A549 (cell line): ENCODE data around the gene MAD1L1. TPM values are rescaled to one million over a fixed set of nuclear protein-coding genes. Genes with fewer than 3 reads are reported as not detected.

ENCODE experiments used
- ATAC-seq, 2 experiments: fragments of 200-7000 bp in 1 of 2; fragments of >200 bp in 1 of 2; cut with Nextera tagmentation in 1 of 2; cut with Tn5 transposase in 1 of 2; 3 replicates each; pipeline versions ENCODE4 v1.8.0 to v1.9.1; 2018 to 2020; ENCODE audit warnings: mild to moderate bottlenecking in 1 of 2, moderate library complexity in 1 of 2
- CTCF ChIA-PET: fragments of 300-600 bp; sonication (Branson Sonifier 250); formaldehyde crosslinking; extraction: SDS; loops from one replicate; lab custom pipeline; 2021; ENCODE audit warnings: antibody characterized with exemption, inconsistent platforms; lab: Yijun Ruan, JAX
- POLR2A ChIA-PET: fragments of 350-600 bp; formaldehyde crosslinking; extraction: SDS; loops from one replicate; lab custom pipeline; 2021; ENCODE audit warnings: antibody characterized with exemption, inconsistent platforms; lab: Yijun Ruan, JAX
- DNase-seq, 2 experiments: peaks; one replicate each; pipeline versions ENCODE4 v3.0.0 to v3.0.0-alpha.2; 2011 to 2016; ENCODE audit warnings: low read depth in 1 of 2, low spot score in 1 of 2
- FAIRE-seq: peaks from 2 replicates; lab custom pipeline; 2011; peaks lifted over from hg19 to GRCh38; lab: Jason Lieb, UNC
- H3K27ac ChIP-seq, 2 experiments: fragments of >200 bp; sonication (Bioruptor Twin); formaldehyde crosslinking; 3 replicates each; pipeline ENCODE4 v1.5.1; 2016 to 2017
- H3K4me1 ChIP-seq: fragments of >200 bp; sonication (Bioruptor Twin); formaldehyde crosslinking; 3 replicates; pipeline ENCODE4 v1.6.1; 2016
- H3K4me2 ChIP-seq: fragments of >200 bp; sonication (Bioruptor Twin); formaldehyde crosslinking; 3 replicates; pipeline ENCODE4 v1.6.1; 2016
- H3K4me3 ChIP-seq: fragments of >200 bp; sonication (Bioruptor Twin); formaldehyde crosslinking; 3 replicates; pipeline ENCODE4 v1.5.1; 2016
- H3K9me3 ChIP-seq: fragments of >200 bp; sonication (Bioruptor Twin); formaldehyde crosslinking; 3 replicates; pipeline ENCODE4 v1.6.1; 2016
- BCL3 ChIP-seq: fragments of >200 bp; sonication (Bioruptor Twin); formaldehyde crosslinking; IDR thresholded peaks from 3 replicates; pipeline ENCODE4 v1.6.1; 2016
- BHLHE40 ChIP-seq: IDR thresholded peaks from 2 replicates; pipeline ENCODE4 v1.6.1; 2012; ENCODE audit warnings: low read depth, low read length, inconsistent platforms
- CBX2 ChIP-seq: fragments of 200-600 bp; sonication (generic); IDR thresholded peaks from 2 replicates; pipeline ENCODE4 v1.6.1; 2016; ENCODE audit warnings: low read depth, mild to moderate bottlenecking, borderline replicate concordance
- CHD2 ChIP-seq: fragments of 150-350 bp; IDR thresholded peaks from 2 replicates; pipeline ENCODE4 v1.6.1; 2014; ENCODE audit warnings: low read length; ENCODE audit not compliant: partially characterized antibody
- CHD4 ChIP-seq: fragments of 200-600 bp; sonication (generic); IDR thresholded peaks from 2 replicates; pipeline ENCODE4 v1.6.1; 2016; ENCODE audit warnings: antibody characterized with exemption, mild to moderate bottlenecking, borderline replicate concordance
- EHMT2 ChIP-seq: fragments of 200-600 bp; sonication (generic); IDR thresholded peaks from 2 replicates; pipeline ENCODE4 v1.6.1; 2016; ENCODE audit warnings: antibody characterized with exemption, low read depth, mild to moderate bottlenecking, moderate library complexity
- EP300 ChIP-seq, 2 experiments: fragments of >200 bp; sonication (Bioruptor Twin); formaldehyde crosslinking; IDR thresholded peaks; 2 replicates in 1 of 2; 3 replicates in 1 of 2; pipeline ENCODE4 v1.6.1; 2016 to 2017
- ESRRA ChIP-seq: fragments of 150-350 bp; IDR thresholded peaks from 2 replicates; pipeline ENCODE4 v1.6.1; 2014; ENCODE audit warnings: mild to moderate bottlenecking, low read length, borderline replicate concordance
- HDAC2 ChIP-seq: fragments of 200-600 bp; sonication (generic); IDR thresholded peaks from 2 replicates; pipeline ENCODE4 v1.6.1; 2016
- HEYL ChIP-seq: fragments of 250-450 bp; sonication (Bioruptor Pico); IDR thresholded peaks from 2 replicates; pipeline ENCODE4 v1.8.0; 2021; ENCODE audit warnings: mild to moderate bottlenecking, moderate library complexity
- JUNB ChIP-seq: fragments of >200 bp; sonication (Bioruptor Twin); formaldehyde crosslinking; IDR thresholded peaks from 2 replicates; pipeline ENCODE4 v1.6.1; 2016
- MAX ChIP-seq: IDR thresholded peaks from 2 replicates; pipeline ENCODE4 v1.6.1; 2012
- MYC ChIP-seq: IDR thresholded peaks from 2 replicates; pipeline ENCODE4 v1.6.1; 2012; ENCODE audit warnings: mild to moderate bottlenecking, inconsistent platforms, low read length, improper control_type of control experiment, borderline replicate concordance
- POLR2A ChIP-seq: IDR thresholded peaks from 2 replicates; pipeline ENCODE4 v1.6.1; 2012; ENCODE audit warnings: mild to moderate bottlenecking, low read length
- POLR2AphosphoS2 ChIP-seq: conservative IDR thresholded peaks from 2 replicates; pipeline ENCODE4 v1.6.1; 2012; ENCODE audit warnings: low read length, improper control_type of control experiment, inconsistent platforms
- RAD21 ChIP-seq, 2 experiments: fragments of >200 bp in 1 of 2; sonication (Bioruptor Twin) in 1 of 2; formaldehyde crosslinking in 1 of 2; IDR thresholded peaks in 1 of 2; conservative IDR thresholded peaks in 1 of 2; 2 replicates in 1 of 2; 3 replicates in 1 of 2; pipeline ENCODE4 v1.6.1; 2012 to 2018; ENCODE audit warnings: inconsistent platforms in 1 of 2
- RARB ChIP-seq: fragments of 250-450 bp; sonication (Bioruptor Pico); IDR thresholded peaks from 2 replicates; pipeline ENCODE4 v1.8.0; 2021; ENCODE audit warnings: mild to moderate bottlenecking, moderate library complexity
- RCOR1 ChIP-seq: fragments of 150-350 bp; IDR thresholded peaks from 2 replicates; pipeline ENCODE4 v1.6.1; 2014; ENCODE audit warnings: antibody characterized with exemption, low read length, low read depth
- RNF2 ChIP-seq: fragments of 200-600 bp; sonication (generic); IDR thresholded peaks from 2 replicates; pipeline ENCODE4 v1.6.1; 2016; ENCODE audit warnings: low read depth, mild to moderate bottlenecking, antibody characterized with exemption, moderate library complexity, borderline replicate concordance
- TP53 ChIP-seq: fragments of 250-450 bp; sonication (Bioruptor Pico); IDR thresholded peaks from 2 replicates; pipeline ENCODE4 v1.5.0; 2021; ENCODE audit warnings: mild to moderate bottlenecking, moderate library complexity
- USF2 ChIP-seq: fragments of 450-650 bp; IDR thresholded peaks from 2 replicates; pipeline ENCODE4 v1.6.1; 2014; ENCODE audit warnings: antibody characterized with exemption
- ZNF302 ChIP-seq: fragments of 250-450 bp; sonication (Bioruptor Pico); IDR thresholded peaks from 2 replicates; pipeline ENCODE4 v1.9.0; 2021; ENCODE audit warnings: inconsistent platforms, mild to moderate bottlenecking, moderate library complexity
- ZSCAN20 ChIP-seq: fragments of 250-450 bp; sonication (Bioruptor Pico); IDR thresholded peaks from 2 replicates; pipeline ENCODE4 v1.8.0; 2022; ENCODE audit warnings: mild to moderate bottlenecking, moderate library complexity
- WGBS: methylation state at CpG from one replicate; pipeline ENCODE4 v1.1.6; 2017; ENCODE audit errors: missing lambda C conversion rate; 5-methylcytosine and 5-hydroxymethylcytosine counted together
- polyA plus RNA-seq, 4 experiments: library from polyadenylated mRNA; depleted of rRNA in 3 of 4; stranded (reverse); fragments of >200 nt; fragmentation: RNase III in 1 of 4; extraction: RNeasy Plus Mini Kit Qiagen cat#74134 plus additional on column Dnase treatment in 1 of 4; gene quantifications; 2 replicates in 3 of 4; 3 replicates in 1 of 4; pipeline ENCODE4 v1.2.3, GENCODE V29; 2011 to 2017
- TF ChIP-seq, protein P1 (sequence below): fragments of 150-350 bp; IDR thresholded peaks from 2 replicates; pipeline ENCODE4 v1.6.1; 2014; ENCODE audit warnings: low read depth, mild to moderate bottlenecking, low read length
- TF ChIP-seq, protein P2 (sequence below): IDR thresholded peaks from 2 replicates; pipeline ENCODE4 v1.6.1; 2012; ENCODE audit warnings: low read depth, borderline replicate concordance
- TF ChIP-seq, protein P3 (sequence below): fragments of 200-600 bp; sonication (generic); IDR thresholded peaks from 2 replicates; pipeline ENCODE4 v1.6.1; 2016; ENCODE audit warnings: antibody characterized with exemption, mild to moderate bottlenecking, moderate library complexity
- TF ChIP-seq, protein P4 (sequence below): fragments of >200 bp; sonication (Bioruptor Twin); formaldehyde crosslinking; IDR thresholded peaks from 2 replicates; pipeline ENCODE4 v1.6.1; 2016
- TF ChIP-seq, protein P5 (sequence below): fragments of 250-450 bp; sonication (Bioruptor Pico); IDR thresholded peaks from 2 replicates; pipeline ENCODE4 v1.5.0; 2020; ENCODE audit warnings: low read depth, mild to moderate bottlenecking, moderate library complexity

MAD1L1 gene
- polyA plus RNA-seq, 2 of the 4 experiments (the other 2 are of a cell fraction): 13.6 to 16.6 TPM

DNA sequence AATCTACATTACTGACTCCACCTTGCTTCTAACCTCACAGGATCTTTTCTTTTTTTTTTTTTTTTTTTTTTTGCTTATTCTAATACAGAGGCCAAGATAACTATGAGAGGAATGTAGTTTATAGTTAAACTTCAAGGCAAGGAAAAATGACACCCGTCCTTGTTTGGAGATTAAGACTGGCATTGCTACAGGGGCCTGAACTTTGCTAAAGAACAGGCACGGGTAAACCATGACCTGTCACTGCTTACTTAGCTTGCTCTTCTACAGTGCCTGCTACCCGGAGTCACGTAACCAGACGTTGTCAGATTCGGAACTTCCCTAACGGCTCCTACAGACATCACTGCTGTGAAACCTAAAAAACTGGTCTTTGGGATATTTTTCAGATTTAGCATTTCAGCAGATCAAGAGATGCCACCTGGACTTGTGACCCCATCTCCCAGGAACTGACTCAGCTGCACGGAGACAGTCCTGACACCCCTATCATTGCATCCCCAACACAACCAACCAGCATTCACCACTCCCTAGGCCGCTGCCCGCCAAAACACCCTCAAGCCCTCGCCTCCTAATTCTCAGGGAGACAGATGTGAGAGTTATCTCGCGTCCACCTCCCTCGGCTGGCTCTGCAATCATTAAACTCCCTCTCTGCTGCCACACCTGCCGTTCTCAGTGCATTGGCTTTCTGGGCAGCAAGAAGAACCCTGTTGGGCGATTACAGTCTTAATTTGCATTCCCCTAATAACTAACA, 27.5 kb downstream of the MAD1L1 start:
- no peak for TF ChIP-seq EP300 (IDR thresholded peaks at IDR 0.05)
- TF ChIP-seq BHLHE40: no peak
- TF ChIP-seq, protein P1, sequence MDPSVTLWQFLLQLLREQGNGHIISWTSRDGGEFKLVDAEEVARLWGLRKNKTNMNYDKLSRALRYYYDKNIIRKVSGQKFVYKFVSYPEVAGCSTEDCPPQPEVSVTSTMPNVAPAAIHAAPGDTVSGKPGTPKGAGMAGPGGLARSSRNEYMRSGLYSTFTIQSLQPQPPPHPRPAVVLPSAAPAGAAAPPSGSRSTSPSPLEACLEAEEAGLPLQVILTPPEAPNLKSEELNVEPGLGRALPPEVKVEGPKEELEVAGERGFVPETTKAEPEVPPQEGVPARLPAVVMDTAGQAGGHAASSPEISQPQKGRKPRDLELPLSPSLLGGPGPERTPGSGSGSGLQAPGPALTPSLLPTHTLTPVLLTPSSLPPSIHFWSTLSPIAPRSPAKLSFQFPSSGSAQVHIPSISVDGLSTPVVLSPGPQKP: no peak
- no peak for TF ChIP-seq HDAC2
- TF ChIP-seq POLR2A: no peak
- TF ChIP-seq, protein P2, sequence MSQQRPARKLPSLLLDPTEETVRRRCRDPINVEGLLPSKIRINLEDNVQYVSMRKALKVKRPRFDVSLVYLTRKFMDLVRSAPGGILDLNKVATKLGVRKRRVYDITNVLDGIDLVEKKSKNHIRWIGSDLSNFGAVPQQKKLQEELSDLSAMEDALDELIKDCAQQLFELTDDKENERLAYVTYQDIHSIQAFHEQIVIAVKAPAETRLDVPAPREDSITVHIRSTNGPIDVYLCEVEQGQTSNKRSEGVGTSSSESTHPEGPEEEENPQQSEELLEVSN: no peak
- no peak for TF ChIP-seq JUNB
- TF ChIP-seq HEYL (CRISPR knock-in tag): no peak
- TF ChIP-seq, protein P3, sequence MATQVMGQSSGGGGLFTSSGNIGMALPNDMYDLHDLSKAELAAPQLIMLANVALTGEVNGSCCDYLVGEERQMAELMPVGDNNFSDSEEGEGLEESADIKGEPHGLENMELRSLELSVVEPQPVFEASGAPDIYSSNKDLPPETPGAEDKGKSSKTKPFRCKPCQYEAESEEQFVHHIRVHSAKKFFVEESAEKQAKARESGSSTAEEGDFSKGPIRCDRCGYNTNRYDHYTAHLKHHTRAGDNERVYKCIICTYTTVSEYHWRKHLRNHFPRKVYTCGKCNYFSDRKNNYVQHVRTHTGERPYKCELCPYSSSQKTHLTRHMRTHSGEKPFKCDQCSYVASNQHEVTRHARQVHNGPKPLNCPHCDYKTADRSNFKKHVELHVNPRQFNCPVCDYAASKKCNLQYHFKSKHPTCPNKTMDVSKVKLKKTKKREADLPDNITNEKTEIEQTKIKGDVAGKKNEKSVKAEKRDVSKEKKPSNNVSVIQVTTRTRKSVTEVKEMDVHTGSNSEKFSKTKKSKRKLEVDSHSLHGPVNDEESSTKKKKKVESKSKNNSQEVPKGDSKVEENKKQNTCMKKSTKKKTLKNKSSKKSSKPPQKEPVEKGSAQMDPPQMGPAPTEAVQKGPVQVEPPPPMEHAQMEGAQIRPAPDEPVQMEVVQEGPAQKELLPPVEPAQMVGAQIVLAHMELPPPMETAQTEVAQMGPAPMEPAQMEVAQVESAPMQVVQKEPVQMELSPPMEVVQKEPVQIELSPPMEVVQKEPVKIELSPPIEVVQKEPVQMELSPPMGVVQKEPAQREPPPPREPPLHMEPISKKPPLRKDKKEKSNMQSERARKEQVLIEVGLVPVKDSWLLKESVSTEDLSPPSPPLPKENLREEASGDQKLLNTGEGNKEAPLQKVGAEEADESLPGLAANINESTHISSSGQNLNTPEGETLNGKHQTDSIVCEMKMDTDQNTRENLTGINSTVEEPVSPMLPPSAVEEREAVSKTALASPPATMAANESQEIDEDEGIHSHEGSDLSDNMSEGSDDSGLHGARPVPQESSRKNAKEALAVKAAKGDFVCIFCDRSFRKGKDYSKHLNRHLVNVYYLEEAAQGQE: no peak
- TF ChIP-seq USF2: no peak
- no peak for TF ChIP-seq ZNF302 (CRISPR knock-in tag)
- TF ChIP-seq RAD21 (conservative IDR thresholded peaks at IDR 0.05 in 1 of 2, IDR thresholded peaks at IDR 0.05 in 1 of 2): no peak
- TF ChIP-seq, protein P4, sequence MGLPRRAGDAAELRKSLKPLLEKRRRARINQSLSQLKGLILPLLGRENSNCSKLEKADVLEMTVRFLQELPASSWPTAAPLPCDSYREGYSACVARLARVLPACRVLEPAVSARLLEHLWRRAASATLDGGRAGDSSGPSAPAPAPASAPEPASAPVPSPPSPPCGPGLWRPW: no peak
- no peak for TF ChIP-seq CBX2
- no peak for TF ChIP-seq MYC
- TF ChIP-seq POLR2AphosphoS2: no peak
- no peak for TF ChIP-seq TP53 (CRISPR knock-in tag)
- no peak for DNase-seq
- no peak overlapping the region for H3K27ac ChIP-seq
- no peak for FAIRE-seq
- ATAC-seq: no peak
- no peaks in the 10 kb centered on the region for H3K9me3 ChIP-seq
- H3K4me2 ChIP-seq: no peak overlapping the region
- H3K4me3 ChIP-seq: no peak overlapping the region
- no peaks in the 10 kb centered on the region for H3K4me1 ChIP-seq
- ChIA-PET POLR2A (interaction anchor here (0.7 kb wide), 1 partner anchor 37 kb away, joined by 3 read pairs; the partner anchor contains the start of genes MRM2 and NUDT1), CTCF (interaction anchor here (0.6 to 1.3 kb wide), 3 partner anchors 10 to 32 kb away, joined by 3 to 6 read pairs (median 3); no protein-coding TSS in a partner anchor)
- 94% methylated on average over 16 of the region's 16 CpGs for WGBS

DNA sequence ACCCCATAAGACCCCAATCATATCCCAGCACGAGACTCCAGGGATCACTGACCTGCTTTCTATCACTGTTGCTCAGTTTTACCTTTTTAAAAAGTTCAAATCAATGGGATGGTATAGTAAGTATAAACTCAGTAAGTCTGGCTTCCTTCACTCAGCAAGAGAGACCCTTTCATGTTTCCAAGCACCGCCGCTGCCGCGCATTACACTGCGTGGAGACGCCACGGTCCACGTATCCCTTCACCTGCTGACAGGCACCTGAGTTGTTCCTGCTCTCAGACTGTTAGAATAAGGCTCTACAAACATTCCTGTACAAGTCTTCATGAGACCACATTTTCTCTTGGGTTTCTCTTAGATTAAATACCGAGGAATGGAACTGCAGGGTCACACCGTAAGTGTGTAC, 28.3 kb downstream of the MAD1L1 start:
- Histone ChIP-seq H3K4me1 (no peaks in the 10 kb centered on the region), H3K4me3 (no peak overlapping the region), H3K27ac (no peak overlapping the region), H3K4me2 (no peak overlapping the region), H3K9me3 (no peaks in the 10 kb centered on the region)
- FAIRE-seq (no peak), DNase-seq (no peak), ATAC-seq (no peak)
- 95% methylated on average over 11 of the region's 11 CpGs for WGBS
- ChIA-PET CTCF (interaction anchor here (1.3 kb wide), 1 partner anchor 9 kb away, joined by 6 read pairs; no protein-coding TSS in a partner anchor), POLR2A (interaction anchor here (0.7 kb wide), 1 partner anchor 38 kb away, joined by 3 read pairs; the partner anchor contains the start of genes MRM2 and NUDT1)
- TF ChIP-seq RARB (CRISPR knock-in tag) (no peak), MAX (no peak), ZSCAN20 (CRISPR knock-in tag) (no peak), BHLHE40 (no peak), CHD4 (no peak), ESRRA (no peak), BCL3 (no peak), JUNB (no peak), HEYL (CRISPR knock-in tag) (no peak), EHMT2 (no peak), TP53 (CRISPR knock-in tag) (no peak), RCOR1 (no peak), RNF2 (no peak), CHD2 (no peak)
- TF ChIP-seq, protein P5, sequence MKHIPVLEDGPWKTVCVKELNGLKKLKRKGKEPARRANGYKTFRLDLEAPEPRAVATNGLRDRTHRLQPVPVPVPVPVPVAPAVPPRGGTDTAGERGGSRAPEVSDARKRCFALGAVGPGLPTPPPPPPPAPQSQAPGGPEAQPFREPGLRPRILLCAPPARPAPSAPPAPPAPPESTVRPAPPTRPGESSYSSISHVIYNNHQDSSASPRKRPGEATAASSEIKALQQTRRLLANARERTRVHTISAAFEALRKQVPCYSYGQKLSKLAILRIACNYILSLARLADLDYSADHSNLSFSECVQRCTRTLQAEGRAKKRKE (CRISPR knock-in tag): no peak
